Thymus (tissue), 11 donors: ENCODE measurements around the gene LRP4. TPM values are rescaled to one million over a fixed set of nuclear protein-coding genes. Genes with fewer than 3 reads are reported as not detected.

Experiments used
- DNase-seq, 9 donors: peaks; one replicate each; pipeline ENCODE4 v3.0.0-alpha.2; 2013; ENCODE audit warnings: low spot score in 9 of 9, low read depth in 6 of 9, missing footprints in 1 of 9
- H3K27ac ChIP-seq, 2 donors: one replicate each; pipeline ENCODE4 v1.5.1; 2013; ENCODE audit warnings: control low read depth in 1 of 2, low read depth in 1 of 2, low read length in 1 of 2, mild to moderate bottlenecking in 1 of 2, moderate library complexity in 1 of 2
- H3K27me3 ChIP-seq, 2 donors: one replicate each; pipeline ENCODE4 v1.5.1; 2013; ENCODE audit warnings: low read length in 1 of 2; ENCODE audit not compliant: control insufficient read depth in 2 of 2, insufficient read depth in 1 of 2
- H3K36me3 ChIP-seq, 2 donors: one replicate each; pipeline ENCODE4 v1.5.1; 2013; ENCODE audit warnings: low read length in 1 of 2, mild to moderate bottlenecking in 1 of 2, moderate library complexity in 1 of 2; ENCODE audit not compliant: control insufficient read depth in 2 of 2, insufficient read depth in 2 of 2
- H3K4me1 ChIP-seq, 2 donors: one replicate each; pipeline ENCODE4 v1.5.1; 2013; ENCODE audit warnings: low read length in 2 of 2; ENCODE audit not compliant: control insufficient read depth in 2 of 2, insufficient read depth in 2 of 2
- H3K4me3 ChIP-seq, 2 donors: one replicate each; pipeline ENCODE4 v1.5.1; 2013; ENCODE audit warnings: low read length in 2 of 2, control low read depth in 1 of 2, mild to moderate bottlenecking in 1 of 2
- H3K9me3 ChIP-seq, 2 donors: one replicate each; pipeline ENCODE4 v1.5.1; 2013; ENCODE audit warnings: low read length in 1 of 2, mild to moderate bottlenecking in 1 of 2; ENCODE audit not compliant: control insufficient read depth in 2 of 2, insufficient read depth in 1 of 2
- WGBS: extraction: QIAGEN DNeasy Blood & Tissue Kit; methylation state at CpG from one replicate; pipeline ENCODE4 v1.1.7; 2013; 5-methylcytosine and 5-hydroxymethylcytosine counted together
- polyA plus RNA-seq: library from polyadenylated mRNA; stranded (reverse); fragments of 200-250 nt; gene quantifications from one replicate; pipeline ENCODE4 v1.2.3, GENCODE V29; 2013
- total RNA-seq: library from RNA; stranded (reverse); fragments of 120-200 nt; gene quantifications from one replicate; pipeline ENCODE4 v1.2.4, GENCODE V29; 2013
- donor health status: healthy.

LRP4 gene
- total and polyA plus RNA-seq, 2 donors, result 1.8 to 5.2 TPM

DNA sequence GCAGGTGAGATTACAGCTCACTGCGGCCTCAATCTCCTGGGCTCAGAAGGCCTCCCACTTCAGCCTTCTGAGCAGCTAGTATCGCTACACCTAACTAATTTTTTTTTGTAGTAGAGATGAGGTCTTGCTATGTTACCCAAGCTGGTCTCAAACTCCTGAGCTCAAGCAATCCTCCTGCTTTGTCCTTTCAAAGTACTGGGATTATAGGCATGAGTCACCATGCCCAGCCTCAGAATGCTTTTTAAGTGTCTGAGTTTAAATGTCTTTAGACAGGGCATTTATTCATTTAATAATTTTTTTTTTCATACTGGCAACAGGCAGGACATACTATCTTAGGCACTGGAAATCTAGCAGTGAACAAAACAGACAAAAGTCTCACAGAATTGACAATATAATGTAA lies 27.7 kb downstream of the LRP4 start:
- Histone ChIP-seq H3K27me3 (no peaks in the 10 kb centered on the region), H3K9me3 (no peaks in the 10 kb centered on the region), H3K4me1 (no peaks in the 10 kb centered on the region), H3K4me3 (no peak overlapping the region), H3K36me3 (no peaks in the 10 kb centered on the region), H3K27ac (no peak overlapping the region)
- no peak for DNase-seq
- WGBS, result 97% methylated on average over 2 of the region's 2 CpGs

- Histone ChIP-seq H3K9me3 (no peaks in the 10 kb centered on the region), H3K4me1 (no peaks in the 10 kb centered on the region), H3K36me3 (no peaks in the 10 kb centered on the region), H3K27ac (no peak overlapping the region), H3K27me3 (no peaks in the 10 kb centered on the region), H3K4me3 (no peak overlapping the region)
- 71% methylated on average over 23 of the region's 23 CpGs for WGBS
- peak; percentile 9 to 83 (median 62) for DNase-seq
Measured at GRCh38 chr11:46889689-46890475, 28.5 kb downstream of the LRP4 start.

GRCh38 chr11:46889251-46889650 lies 29.1 kb downstream of the LRP4 start:
- 96% methylated on average over 7 of the region's 7 CpGs for WGBS
- no peak overlapping the region for H3K27ac ChIP-seq
- no peaks in the 10 kb centered on the region for H3K27me3 ChIP-seq
- no peaks in the 10 kb centered on the region for H3K4me1 ChIP-seq
- DNase-seq, result no peak
- no peaks in the 10 kb centered on the region for H3K9me3 ChIP-seq
- no peak overlapping the region for H3K4me3 ChIP-seq
- H3K36me3 ChIP-seq, result no peaks in the 10 kb centered on the region

- Histone ChIP-seq H3K4me3 (no peak overlapping the region), H3K27me3 (no peaks in the 10 kb centered on the region), H3K36me3 (no peaks in the 10 kb centered on the region), H3K4me1 (no peaks in the 10 kb centered on the region), H3K27ac (no peak overlapping the region), H3K9me3 (no peaks in the 10 kb centered on the region)
- DNase-seq, result no peak
- 98% methylated on average over 5 of the region's 5 CpGs for WGBS
Measured at GRCh38 chr11:46888636-46889035, 29.7 kb downstream of the LRP4 start.

DNA sequence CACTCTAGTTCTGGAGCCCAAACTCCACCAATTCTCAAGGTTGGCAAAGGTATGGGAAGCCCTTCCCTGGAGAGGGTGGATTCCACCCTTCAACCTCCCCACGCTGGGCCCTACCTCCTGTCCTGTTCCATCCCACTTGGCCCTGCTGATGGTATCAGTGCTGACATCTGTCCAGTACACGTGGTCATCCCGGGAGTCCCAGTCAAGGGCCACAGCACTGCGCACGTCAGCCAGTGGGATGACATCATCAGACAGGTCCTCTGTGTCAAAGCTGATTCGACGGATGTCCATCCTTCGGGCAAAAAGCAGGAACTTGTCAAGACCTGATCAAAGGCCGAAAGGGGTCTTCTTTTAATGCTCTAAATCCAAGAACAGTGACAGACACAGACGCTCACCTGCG lies 32.1 kb downstream of the LRP4 start:
- Histone ChIP-seq H3K27ac (no peak overlapping the region), H3K36me3 (no peaks in the 10 kb centered on the region), H3K4me3 (no peak overlapping the region), H3K9me3 (no peaks in the 10 kb centered on the region), H3K4me1 (no peaks in the 10 kb centered on the region), H3K27me3 (no peaks in the 10 kb centered on the region)
- DNase-seq, result no peak
- WGBS, result 97% methylated on average over 11 of the region's 11 CpGs

GRCh38 chr11:46879056-46879585 lies 39.2 kb downstream of the LRP4 start:
- no peak for DNase-seq
- no peak overlapping the region for H3K27ac ChIP-seq
- no peaks in the 10 kb centered on the region for H3K9me3 ChIP-seq
- WGBS, result 98% methylated on average over 10 of the region's 10 CpGs
- H3K4me3 ChIP-seq, result no peak overlapping the region
- H3K36me3 ChIP-seq, result no peaks in the 10 kb centered on the region
- H3K27me3 ChIP-seq, result no peaks in the 10 kb centered on the region
- no peaks in the 10 kb centered on the region for H3K4me1 ChIP-seq

GRCh38 chr11:46877580-46877979 lies 40.8 kb downstream of the LRP4 start:
- 98% methylated on average over 1 of the region's 1 CpG for WGBS
- Histone ChIP-seq H3K27ac (no peak overlapping the region), H3K4me3 (no peak overlapping the region), H3K9me3 (no peaks in the 10 kb centered on the region), H3K4me1 (no peaks in the 10 kb centered on the region), H3K36me3 (no peaks in the 10 kb centered on the region), H3K27me3 (no peaks in the 10 kb centered on the region)
- no peak for DNase-seq

DNA sequence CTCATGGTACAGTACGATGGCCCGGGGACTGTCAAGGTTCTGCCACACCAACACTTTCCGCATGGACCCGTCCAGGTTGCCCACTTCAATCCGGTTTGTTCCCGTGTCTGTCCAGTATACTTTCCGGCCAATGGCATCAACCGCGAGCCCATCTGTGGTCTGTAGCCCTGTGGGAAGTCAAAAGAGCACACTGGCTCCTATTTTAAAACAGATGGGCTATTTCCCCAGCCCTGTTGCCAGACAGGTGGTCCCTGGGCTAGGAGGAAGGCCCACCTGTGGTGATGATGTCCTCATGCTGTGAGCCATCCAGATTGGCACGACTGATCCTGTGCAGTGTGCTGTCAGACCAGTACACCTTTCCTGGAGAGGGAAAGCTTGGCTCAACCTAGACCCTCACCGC lies 41.9 kb downstream of the LRP4 start:
- Histone ChIP-seq H3K36me3 (no peaks in the 10 kb centered on the region), H3K27ac (no peak overlapping the region), H3K4me3 (no peak overlapping the region), H3K9me3 (no peaks in the 10 kb centered on the region), H3K27me3 (no peaks in the 10 kb centered on the region), H3K4me1 (no peaks in the 10 kb centered on the region)
- 98% methylated on average over 11 of the region's 11 CpGs for WGBS
- DNase-seq, result no peak

DNA sequence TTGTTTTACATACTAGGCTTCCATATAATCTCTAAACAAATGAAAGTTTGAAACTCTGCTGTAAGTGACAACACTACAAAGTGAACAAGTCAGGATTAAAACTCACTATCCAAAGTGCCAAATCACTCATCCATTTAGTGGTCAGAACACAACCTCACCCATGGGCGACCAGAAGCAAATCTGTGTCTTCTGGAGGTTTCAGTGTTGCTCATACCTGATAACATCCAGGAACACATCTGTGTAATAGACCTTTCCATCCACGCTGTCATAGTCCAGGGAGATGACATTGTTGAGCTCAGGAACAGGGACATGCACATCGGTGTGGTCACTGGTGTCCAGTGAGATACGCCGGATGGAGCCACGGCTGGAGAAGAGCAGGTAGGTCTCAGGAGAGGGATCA lies 43.8 kb downstream of the LRP4 start:
- Histone ChIP-seq H3K27me3 (no peaks in the 10 kb centered on the region), H3K27ac (no peak overlapping the region), H3K4me1 (no peaks in the 10 kb centered on the region), H3K36me3 (no peaks in the 10 kb centered on the region), H3K9me3 (no peaks in the 10 kb centered on the region), H3K4me3 (no peak overlapping the region)
- 96% methylated on average over 6 of the region's 6 CpGs for WGBS
- no peak for DNase-seq
